A549 (cell line): ENCODE results near the gene HEG1.

Experiments
- CEBPB ChIP-seq, 2 experiments: fragments of >200 bp in 1 of 2; sonication (Bioruptor Twin) in 1 of 2; formaldehyde crosslinking in 1 of 2; IDR thresholded peaks; 2 replicates each; pipeline ENCODE4 v1.6.1; 2012 to 2016
- CTCF ChIP-seq: fragments of >200 bp; sonication (Bioruptor Twin); formaldehyde crosslinking; IDR thresholded peaks from 3 replicates; pipeline ENCODE4 v1.5.1; 2016
- EP300 ChIP-seq, 2 experiments: fragments of >200 bp; sonication (Bioruptor Twin); formaldehyde crosslinking; IDR thresholded peaks; 2 replicates in 1 of 2; 3 replicates in 1 of 2; pipeline ENCODE4 v1.6.1; 2016 to 2017
- MAFK ChIP-seq: fragments of 450-650 bp; IDR thresholded peaks from 2 replicates; pipeline ENCODE4 v1.6.1; 2014; ENCODE audit not compliant: partially characterized antibody
- MYC ChIP-seq: IDR thresholded peaks from 2 replicates; pipeline ENCODE4 v1.6.1; 2012; ENCODE audit warnings: mild to moderate bottlenecking, inconsistent platforms, low read length, improper control_type of control experiment, borderline replicate concordance
- TFCP2L1 ChIP-seq: fragments of 250-450 bp; sonication (Bioruptor Pico); IDR thresholded peaks from 2 replicates; pipeline ENCODE4 v1.5.0; 2021; ENCODE audit warnings: mild to moderate bottlenecking
- ZSCAN20 ChIP-seq: fragments of 250-450 bp; sonication (Bioruptor Pico); IDR thresholded peaks from 2 replicates; pipeline ENCODE4 v1.8.0; 2022; ENCODE audit warnings: mild to moderate bottlenecking, moderate library complexity

GRCh38 chr3:124993466-124993865, 62.3 kb downstream of the HEG1 start:
- TF ChIP-seq CEBPB (IDR thresholded peaks at IDR 0.05) (no peak), TFCP2L1 (CRISPR knock-in tag) (no peak), EP300 (IDR thresholded peaks at IDR 0.05) (no peak), CTCF (no peak), MYC (no peak), MAFK (no peak), ZSCAN20 (CRISPR knock-in tag) (no peak)
